MG63 (cell line): ENCODE measurements around the gene SPATA24. TPM values are rescaled to one million over a fixed set of nuclear protein-coding genes. Genes with fewer than 3 reads are reported as not detected.

ENCODE experiments used
- total RNA-seq: library from RNA; depleted of rRNA; stranded (reverse); fragments of >200 nt; shearing (Covaris generic); gene quantifications from 2 replicates; pipeline ENCODE4 v1.2.3, GENCODE V29; 2014; ENCODE audit warnings: low replicate concordance; rRNA removed

SPATA24 gene
- total RNA-seq, 1 experiment from 2014 or later: 9.7 TPM

Other genes starting within 250 kb of the SPATA24 start
- 48.9 and 78.7 TPM in 2 replicates for gene SIL1, start 205.7 kb downstream of the SPATA24 start, total RNA-seq
- gene MATR3, start 110.3 kb downstream of the SPATA24 start, total RNA-seq: 280 and 444 TPM in 2 replicates
- gene PAIP2, start 62.2 kb downstream of the SPATA24 start, total RNA-seq: 80.6 and 119 TPM in 2 replicates
- not detected in 2 replicates for gene SLC23A1, start 20.8 kb downstream of the SPATA24 start, total RNA-seq
- gene MZB1, start 14.2 kb downstream of the SPATA24 start, total RNA-seq: not detected in 2 replicates
- 0.13 TPM in 1 of 2 replicates, not detected in the other for gene PROB1, start 9.0 kb downstream of the SPATA24 start, total RNA-seq
- gene DNAJC18, start 35.4 kb upstream of the SPATA24 start, total RNA-seq: not detected in 2 replicates
- 0.63 and 0.74 TPM in 2 replicates for gene ECSCR, start 58.7 kb upstream of the SPATA24 start, total RNA-seq
- not detected in 2 replicates for gene SMIM33, start 66.9 kb upstream of the SPATA24 start, total RNA-seq
- gene STING1, start 78.7 kb upstream of the SPATA24 start, total RNA-seq: 45.6 and 54.5 TPM in 2 replicates
- gene UBE2D2, start 157.2 kb upstream of the SPATA24 start, total RNA-seq: 104 and 187 TPM in 2 replicates
- gene CXXC5, start 244.3 kb upstream of the SPATA24 start, total RNA-seq: 133 and 193 TPM in 2 replicates